GM18861 (cell line): Measurements from ENCODE around the gene KIF5B.
"Not testable (repeated sequence)": the region's sequence is repeated elsewhere in the genome, so short reads cannot be mapped to it uniquely, and the experiment has no call there.

Experiments
- ATAC-seq: cut with Tn5 transposase; IDR thresholded peaks from one replicate; pipeline ENCODE4 v1.9.1; 2021; ENCODE audit not compliant: unreplicated experiment

KIF5B gene

DNA sequence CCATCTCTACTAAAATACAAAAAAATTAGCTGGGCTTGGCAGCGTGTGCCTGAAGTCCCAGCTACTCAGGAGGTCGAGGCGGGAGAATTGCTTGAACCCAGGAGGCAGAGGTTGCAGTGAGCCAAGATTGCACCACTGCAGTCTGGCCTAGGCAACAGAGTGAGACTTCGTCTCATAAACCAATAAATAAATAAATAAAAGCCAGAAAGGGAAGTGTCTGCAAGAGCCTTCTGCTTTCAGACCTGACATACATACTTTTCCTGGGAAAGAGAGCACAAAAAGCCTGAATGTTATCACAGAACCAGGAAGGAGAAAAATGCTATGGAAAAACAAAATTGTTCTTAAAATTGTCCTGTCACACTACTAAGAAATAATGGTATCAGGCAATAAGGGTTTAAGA lies 4.1 kb upstream of the KIF5B start:
- ATAC-seq = no peak

DNA sequence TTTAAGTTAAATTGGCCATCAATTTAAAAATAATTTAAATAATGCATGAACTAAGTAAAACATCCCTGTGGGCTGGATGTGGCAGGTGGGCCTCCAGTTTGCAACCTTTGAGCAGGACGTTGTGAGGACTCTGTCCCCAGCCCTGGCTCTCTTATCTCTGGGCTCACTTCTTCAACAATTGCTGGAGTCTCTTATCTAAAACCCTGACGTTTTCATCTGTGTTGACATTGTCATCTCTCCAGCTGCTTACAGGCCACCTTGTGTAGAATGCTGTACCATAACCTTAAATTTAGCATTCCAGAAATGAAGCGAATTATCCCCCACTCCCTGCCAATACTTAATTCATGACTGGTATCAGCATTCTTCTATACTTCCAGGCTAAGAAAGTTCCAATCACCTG lies 3.2 kb upstream of the KIF5B start:
- no peak for ATAC-seq

DNA sequence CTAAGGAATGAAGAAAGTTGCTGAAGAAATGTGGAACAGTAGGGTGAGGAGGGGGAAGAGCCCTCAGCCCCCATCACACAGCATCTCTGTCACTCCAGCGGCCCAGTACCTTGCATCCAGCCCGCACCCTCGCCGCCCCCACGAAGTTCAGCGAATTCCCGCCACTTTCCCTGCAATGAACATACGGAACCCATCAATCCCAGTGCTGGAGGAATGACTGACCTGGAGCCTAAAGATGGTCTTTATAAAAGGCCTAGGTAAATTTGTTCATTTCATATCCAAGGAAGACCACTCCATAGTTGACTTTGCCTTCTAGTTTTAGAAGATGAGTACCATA lies 779 bp upstream of the KIF5B start:
- ATAC-seq = no peak

DNA sequence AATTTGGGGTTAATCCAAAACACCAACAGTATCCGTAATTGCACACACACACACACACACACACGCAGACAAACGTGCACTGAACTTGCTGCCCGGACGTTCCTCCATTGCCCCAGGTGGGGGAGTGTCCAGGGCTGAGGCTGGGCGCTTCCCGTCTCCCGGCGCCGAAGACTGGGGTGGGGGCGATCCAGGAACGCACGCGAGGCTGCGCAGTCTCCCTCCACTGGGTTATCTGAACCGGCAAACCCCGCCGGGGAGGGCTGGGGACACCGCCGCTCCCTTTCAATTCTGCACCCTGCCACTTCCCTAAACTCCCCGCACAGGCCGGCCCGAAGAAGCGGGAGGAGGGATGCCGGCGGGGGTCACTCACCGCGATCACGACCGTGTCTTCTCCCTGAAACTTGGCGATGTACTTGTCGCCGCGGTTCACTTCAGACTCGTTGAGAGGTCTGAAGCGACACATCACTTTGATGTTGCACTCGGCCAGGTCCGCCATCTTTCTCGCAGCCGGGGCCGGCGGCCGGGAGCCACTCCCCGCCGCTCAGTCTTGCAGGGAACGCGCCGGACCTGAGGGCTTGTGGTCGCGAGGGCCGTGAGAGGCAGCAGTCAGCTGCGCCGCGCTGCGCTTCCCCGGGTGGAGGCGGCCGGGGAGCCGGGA lies 618 bp downstream of the KIF5B start:
- ATAC-seq = peak; percentile 31

DNA sequence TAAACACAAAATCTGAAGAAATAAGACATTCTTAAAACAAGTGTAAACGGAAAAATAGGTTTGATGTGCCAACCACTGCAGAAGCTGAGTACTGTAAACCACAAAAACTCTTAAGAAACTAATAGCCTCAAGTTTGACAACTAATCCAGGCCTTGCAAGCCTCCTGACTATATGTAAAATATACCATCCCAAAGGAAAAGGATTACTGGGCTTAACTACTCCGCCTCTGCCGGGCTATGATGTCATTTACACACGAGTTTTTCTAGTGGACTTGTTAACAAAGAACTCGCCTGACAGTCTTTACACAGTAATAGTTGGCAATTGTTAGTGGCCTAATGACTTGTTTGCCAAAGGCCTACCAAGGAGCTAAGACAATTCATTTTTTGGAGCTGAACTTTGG lies 2.1 kb downstream of the KIF5B start:
- no peak for ATAC-seq

DNA sequence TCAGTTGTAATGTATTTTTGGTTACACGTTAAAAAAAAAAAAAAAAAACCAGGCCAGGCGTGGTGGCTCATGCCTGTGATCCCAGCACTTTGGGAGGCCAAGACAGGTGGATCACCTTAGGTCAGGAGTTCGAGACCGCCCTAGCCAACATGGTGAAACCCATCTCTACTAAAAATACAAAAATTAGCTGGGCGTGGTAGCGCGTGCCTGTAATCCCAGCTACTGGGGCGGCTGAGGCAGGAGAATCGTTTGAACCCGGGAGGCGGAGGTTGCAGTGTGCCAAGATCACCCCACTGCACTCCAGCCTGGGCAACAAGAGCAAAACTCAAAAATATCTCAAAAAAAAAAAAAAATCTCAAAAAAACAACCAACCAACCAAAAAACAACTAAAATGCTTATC lies 2.8 kb downstream of the KIF5B start:
- not testable (repeated sequence) for ATAC-seq

DNA sequence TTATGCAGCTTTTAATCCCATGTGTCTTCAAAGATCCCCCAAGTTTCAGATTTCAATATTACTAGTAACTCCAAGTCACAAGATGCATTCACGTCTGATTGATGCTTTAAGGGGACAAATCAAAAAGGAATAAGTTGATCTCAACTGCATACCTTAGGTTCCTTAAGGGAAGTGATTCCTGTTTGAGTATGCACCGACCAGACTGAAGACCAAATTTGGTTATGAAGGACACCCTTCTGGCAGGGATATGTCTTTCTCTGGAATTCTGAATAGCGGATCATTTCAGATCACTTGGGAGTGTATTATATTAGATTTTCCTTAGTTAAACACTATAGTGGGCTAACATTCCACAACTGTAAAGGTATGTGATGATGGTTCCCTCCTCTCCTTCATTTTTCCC lies 4.3 kb downstream of the KIF5B start:
- no peak for ATAC-seq

DNA sequence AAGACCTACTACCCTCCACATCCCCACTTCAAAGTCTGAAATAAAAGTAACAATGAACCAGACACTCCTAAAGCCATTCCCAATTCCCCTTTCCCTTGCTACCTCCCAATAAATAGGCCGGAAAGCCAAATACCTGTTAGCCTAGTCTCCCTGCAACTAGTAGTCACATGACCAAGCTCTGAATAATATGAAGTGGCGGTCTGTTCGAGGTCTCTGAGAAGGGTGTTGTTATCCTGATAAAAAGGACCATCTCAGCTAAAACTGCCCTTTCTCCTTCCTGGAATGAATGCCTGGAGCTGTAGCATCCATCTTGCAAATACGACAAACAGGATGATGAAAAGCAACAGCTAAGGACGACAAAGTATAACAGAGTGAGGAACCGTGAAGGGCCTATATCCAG lies 6.0 kb downstream of the KIF5B start:
- no peak for ATAC-seq

DNA sequence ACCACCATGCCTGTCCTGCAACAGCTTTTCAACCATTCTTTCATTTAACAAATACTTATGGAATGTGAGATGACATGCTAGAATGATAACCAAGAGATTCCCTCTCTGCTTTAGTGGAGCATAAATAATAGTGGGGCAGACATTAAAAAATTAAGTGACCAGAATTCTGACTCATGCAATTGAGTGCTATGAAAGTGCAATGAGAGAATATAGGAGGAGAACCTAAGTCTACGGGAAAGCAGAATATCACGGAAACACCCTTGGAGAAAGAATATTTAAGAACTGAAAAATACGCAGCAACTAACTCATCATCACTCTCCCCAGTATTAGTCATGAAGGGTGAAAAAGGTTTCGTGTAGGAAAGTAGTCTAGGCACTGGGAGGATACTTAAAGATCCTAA lies 7.1 kb downstream of the KIF5B start:
- ATAC-seq = no peak

DNA sequence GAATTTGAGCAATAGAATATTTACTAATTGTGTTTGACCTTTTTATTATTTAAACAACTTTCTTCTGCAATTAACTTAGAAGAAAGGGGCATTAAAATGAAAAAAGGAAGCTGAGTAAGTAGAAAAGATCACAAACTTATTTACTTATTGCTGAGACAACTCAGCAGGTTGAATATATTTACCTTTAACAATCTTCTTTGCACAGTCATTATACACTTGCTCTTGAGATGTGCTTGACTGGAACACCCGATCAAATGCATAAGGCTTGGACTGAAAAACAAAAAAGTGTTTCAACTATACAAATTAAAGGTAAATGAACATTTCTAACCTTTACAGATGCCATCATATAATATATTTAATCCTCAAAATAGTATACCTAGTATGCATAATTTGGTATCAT lies 7.9 kb downstream of the KIF5B start:
- no peak for ATAC-seq

DNA sequence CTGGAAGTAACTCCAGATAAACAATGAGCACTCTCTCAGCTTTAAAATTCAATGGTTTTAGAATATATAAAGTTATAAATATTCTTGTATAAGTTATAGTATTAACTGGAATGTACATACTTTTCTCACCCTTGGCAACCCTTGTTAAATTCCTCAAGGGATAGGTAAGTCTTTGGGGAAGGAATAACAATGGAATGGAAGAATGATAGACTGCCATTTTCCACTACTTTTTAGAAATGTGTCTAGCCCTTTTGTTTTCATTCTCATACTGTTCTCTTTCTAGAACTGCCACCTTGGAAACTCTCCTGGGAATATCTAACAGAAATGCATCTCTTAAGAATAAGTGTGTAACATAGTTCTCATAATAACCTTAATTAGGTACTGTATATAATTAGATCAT lies 8.3 kb downstream of the KIF5B start:
- no peak for ATAC-seq

DNA sequence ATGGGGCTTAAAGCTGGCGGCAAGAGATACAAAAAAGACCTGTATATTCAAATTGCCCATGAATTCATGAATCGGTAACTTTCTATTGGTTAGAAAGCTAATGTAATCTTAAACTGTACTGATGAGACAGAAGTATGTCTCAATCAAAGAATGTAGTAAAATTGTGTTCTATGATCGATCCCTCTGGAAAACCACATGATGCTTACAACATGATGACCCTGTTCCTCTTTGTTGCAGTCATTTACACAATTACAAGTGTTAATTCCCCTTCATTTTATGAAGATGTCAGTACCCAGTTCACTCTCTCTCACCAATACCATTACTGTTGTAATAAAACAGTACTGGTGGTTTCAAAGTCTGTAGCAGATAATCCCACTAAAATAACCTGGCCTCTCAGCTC lies 10.1 kb downstream of the KIF5B start:
- no peak for ATAC-seq

DNA sequence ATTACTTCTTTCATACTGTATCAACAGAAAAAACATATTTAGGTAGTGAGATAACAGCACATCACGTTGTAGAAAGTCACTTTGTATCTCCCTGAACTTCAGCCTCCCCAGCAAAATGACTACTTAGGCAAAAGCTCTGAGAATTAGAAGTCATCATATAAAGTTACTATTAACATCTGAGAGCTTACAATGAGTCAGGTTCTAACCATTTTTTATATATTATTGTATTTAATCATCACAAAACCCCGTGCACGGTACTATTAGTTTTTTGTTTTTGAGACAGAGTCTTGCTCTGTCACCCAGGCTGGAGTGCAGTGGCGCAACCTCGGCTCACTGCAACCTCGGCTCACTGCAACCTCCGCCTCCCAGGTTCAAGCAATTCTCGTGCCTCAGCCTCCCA lies 13.5 kb downstream of the KIF5B start:
- ATAC-seq = not testable (repeated sequence)

DNA sequence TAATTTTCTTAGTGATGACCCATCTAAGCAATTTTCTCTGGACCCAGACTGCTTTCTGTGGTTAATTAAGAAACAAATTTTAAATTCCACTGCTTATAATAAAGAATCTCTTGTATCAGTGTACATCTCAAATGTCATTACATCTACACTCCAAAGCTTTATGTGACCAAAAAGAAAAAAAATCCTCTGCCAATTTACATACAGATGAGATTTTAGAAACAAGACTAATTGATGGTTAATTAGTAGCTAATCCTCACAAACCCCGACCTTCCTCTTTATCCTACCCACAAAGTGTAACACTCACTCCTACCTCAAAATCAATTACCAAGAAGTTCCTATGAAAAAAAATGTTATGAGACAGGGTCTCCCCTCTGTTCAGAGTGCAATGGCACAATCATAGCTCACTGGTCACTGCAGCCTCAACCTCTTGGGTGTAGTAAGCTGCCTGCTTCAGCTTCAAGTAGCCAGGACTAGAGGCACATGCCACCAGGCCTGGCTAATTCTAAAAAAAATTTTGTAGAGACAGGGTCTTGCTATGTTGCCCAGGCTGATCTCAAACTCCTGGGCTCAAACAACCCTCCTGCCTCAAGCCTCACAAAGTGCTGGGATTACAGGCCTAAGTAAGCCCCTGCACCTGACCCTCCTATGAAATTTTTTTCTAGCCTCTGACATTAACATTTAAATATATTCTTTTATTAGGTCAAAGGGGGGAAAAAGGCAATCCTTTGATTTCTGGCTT lies 14.8 kb downstream of the KIF5B start:
- no peak for ATAC-seq

DNA sequence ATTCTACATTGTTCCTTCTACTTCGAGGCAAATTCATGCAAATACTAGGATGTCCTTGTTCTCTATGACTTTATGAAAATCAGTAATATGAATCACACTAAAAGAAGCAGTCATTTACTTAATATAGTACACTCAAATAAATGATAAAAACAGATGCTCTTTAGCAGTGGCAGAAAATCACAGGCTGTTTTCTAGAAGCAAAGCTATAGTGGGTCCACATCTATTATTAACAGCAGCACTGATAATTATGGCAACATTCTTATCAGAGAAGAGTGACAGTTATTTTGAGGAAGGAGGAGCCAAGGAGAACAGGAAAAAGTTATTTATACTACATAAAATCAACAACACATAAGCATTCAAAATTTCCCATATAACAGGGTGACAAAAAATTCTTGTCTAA lies 16.5 kb downstream of the KIF5B start:
- no peak for ATAC-seq

DNA sequence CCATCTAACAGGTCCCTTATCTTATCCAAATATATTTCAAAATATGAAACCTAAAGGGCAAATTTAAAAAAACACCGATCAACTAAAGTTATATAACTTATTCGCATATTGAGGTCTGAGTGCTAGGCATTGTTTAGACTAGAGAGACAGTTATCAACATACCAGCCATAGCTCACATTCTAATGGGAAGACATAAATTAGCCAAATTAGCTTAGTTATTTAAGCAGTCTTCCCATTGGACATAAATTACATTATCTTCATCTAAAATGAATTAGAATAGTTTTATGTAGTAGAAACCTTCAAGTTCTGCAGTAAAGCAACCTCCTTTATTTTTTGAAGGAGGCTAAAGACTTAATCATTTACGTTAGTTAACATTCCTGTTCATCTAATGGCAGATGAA lies 17.4 kb downstream of the KIF5B start:
- ATAC-seq = no peak

DNA sequence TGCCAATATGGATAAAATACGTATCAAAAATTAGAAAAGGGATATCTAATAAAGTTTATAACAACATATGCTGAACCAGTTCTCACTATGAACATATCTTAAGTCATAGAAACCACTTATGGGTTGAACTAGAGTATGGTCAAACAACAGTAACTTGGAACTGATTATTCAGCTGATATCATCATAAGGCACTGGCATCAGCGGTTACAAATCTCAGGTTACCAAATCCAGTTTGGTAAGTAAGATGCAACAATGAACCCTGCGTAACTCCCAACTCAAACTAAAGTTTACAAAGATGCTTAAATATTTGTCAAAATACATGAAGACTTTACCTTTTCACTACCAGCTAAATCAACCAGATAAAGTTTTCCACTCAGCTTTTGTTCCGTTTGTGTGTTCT lies 19.3 kb downstream of the KIF5B start:
- ATAC-seq = no peak

DNA sequence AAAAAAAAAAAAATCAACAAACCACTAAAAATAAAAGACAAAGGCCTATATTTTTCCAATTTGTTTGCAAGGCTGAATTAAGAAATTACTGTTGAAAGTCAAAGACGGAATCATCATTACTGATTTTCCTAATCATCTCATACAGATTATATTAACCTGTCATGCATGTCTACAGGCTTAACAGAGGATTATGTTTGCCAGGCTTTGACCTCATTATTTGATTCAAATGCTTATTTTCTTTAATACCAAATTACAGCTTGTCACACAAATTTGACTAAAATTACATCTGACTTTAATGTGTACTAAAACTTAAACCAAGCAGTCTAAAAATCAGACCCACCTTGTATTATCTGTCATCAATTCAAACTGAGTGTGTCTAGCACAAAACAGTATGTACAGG lies 21.2 kb downstream of the KIF5B start:
- no peak for ATAC-seq

DNA sequence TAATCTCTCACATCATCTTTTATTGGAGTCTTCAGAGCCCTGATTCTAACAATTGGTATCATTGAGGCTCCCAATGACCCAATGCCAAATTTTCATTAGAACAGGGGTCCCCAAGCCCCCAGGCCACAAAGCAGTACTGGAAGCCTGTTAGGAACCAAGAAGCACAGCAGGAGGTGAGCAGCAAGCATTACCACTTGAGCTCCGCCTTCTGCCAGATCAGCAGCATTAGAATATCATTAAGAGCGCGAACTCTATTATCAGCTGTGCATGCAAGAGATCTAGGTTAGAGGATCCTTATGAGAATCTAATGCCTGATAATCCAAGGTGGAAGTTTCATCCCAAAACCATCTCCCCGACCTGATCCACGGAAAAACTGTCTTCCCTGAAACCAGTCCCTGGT lies 23.1 kb downstream of the KIF5B start:
- no peak for ATAC-seq

DNA sequence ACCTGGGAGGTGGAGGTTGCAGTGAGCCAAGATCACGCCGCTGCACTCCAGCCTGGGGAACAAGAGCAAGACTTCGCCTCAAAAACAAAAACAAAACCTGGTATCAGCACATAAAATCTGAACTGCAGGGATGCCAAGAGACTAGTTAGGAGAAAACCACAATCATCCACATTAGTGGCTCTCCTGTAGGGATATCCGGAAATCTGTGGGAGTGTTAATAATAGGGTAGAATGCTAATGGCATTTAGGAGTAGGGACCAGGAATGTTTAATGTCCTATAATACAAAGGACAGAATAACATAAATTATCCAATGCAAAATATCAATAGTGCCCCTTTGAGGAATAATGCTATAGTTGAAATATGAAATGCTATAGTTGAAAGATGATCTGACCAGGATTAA lies 24.3 kb downstream of the KIF5B start:
- ATAC-seq = no peak

DNA sequence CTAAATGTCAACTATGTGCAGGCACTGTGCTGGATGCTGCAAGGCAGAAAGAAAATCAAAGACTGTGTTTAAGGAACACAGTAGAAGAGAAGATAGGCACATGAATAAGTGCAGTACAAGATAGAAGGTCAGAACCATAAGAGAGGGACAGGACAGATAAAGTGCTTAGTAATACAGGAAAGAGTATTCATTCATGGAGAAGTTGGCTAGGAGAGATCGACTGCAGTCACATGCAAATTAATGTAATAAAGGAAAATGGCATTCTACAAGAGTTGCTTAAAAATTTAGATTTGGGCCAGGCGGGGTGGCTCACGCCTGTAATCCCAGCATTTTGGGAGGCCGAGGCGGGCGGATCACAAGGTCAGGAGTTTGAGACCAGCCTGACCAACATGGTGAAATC lies 24.8 kb downstream of the KIF5B start:
- no peak for ATAC-seq

DNA sequence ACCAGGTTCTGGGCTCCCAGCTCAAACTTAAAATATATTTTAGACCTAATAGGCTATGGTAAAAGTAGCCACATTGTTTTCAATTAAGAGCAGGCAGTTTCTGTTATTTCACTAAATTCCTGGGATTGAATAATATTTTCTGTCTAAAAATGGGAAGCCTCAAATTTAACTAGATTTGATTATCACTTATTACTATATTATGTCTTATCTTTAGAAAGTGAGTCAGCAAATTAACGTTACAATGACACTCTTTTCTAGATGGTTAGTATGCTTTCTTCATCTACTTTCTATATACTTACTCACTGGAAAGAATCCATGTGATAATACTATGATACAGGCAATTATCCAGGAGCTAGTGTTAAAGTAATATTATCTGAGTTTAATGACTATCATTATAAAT lies 27.5 kb downstream of the KIF5B start:
- no peak for ATAC-seq

DNA sequence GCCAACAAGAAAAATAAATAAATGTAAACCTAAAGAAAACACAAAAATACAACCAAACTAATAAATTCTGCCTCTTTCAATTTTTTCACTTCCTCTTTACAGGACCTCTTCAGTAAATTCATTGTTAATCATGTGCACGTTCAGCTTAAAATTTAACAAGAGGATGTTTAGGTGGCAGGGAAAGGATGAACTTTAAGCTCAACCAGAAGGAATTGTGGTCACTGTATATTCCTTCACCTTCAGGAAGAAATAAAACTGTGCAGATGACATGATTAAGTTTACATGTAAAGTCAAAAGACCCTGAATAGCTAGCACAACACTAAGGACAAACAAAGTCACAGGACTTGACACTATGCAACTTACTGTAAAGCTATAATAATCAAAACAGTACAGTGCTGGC lies 33.0 kb downstream of the KIF5B start:
- ATAC-seq = no peak
